ENCODE results near the gene FMNL3.

DNA sequence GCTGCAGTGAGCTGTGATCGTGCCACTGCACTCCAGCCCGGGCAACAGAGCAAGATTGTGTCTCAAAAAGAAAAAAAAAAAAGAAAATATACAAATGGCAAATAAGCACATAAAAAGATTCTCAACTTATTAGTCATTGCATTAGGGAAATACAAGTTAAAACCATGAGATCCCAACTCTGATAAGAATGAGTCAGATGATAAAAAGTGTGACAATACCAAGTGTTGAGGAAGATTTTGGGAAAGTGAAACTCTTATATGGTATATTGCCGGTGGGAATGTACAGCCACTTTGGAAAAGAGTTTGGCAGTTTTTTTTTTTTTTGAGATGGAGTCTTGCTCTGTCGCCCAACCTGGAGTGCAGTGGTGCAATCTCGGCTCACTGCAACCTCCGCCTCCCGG, 91.5 kb downstream of the FMNL3 start:
- TF ChIP-seq, protein P1, sequence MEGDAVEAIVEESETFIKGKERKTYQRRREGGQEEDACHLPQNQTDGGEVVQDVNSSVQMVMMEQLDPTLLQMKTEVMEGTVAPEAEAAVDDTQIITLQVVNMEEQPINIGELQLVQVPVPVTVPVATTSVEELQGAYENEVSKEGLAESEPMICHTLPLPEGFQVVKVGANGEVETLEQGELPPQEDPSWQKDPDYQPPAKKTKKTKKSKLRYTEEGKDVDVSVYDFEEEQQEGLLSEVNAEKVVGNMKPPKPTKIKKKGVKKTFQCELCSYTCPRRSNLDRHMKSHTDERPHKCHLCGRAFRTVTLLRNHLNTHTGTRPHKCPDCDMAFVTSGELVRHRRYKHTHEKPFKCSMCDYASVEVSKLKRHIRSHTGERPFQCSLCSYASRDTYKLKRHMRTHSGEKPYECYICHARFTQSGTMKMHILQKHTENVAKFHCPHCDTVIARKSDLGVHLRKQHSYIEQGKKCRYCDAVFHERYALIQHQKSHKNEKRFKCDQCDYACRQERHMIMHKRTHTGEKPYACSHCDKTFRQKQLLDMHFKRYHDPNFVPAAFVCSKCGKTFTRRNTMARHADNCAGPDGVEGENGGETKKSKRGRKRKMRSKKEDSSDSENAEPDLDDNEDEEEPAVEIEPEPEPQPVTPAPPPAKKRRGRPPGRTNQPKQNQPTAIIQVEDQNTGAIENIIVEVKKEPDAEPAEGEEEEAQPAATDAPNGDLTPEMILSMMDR (conservative IDR thresholded peaks at IDR 0.05): no peak
- no peak for TF ChIP-seq EZH2 (IDR thresholded peaks at IDR 0.05; ENCODE audit: low read depth)
